Measurements from ENCODE around the gene MORN5. TPM values are rescaled to one million over a fixed set of nuclear protein-coding genes. Genes with fewer than 3 reads are reported as not detected.

The MORN5 gene
- total and polyA plus RNA-seq, 2 donors (not counting 1 experiment from before 2014, with no cell fraction given): 0.33 TPM; not detected in 1

- Histone ChIP-seq H3K4me1 (ENCODE audit: control insufficient read depth, extremely low read depth, insufficient read depth, low read length) (no peaks in the 10 kb centered on the region), H3K27me3 (ENCODE audit: control insufficient read depth, insufficient read depth, low read length) (peaks cover 10% of the 10 kb centered on the region), H3K9ac (ENCODE audit: insufficient read depth, low read length) (no peak overlapping the region), H3K27ac (ENCODE audit: insufficient read depth, low read length) (no peak overlapping the region), H2AFZ (ENCODE audit: low read length) (no peak overlapping the region), H3K4me3 (replicated peaks in 1 of 4; ENCODE audit: control extremely low read depth in 1 of 4, insufficient read depth in 1 of 4, low read depth in 3 of 4, low read length in 4 of 4) (no peak overlapping the region), H4K20me1 (ENCODE audit: control insufficient read depth, extremely low read depth, insufficient read depth, low read length) (no peaks in the 10 kb centered on the region), H3K9me3 (ENCODE audit: control insufficient read depth, insufficient read depth, low read depth, low read length) (no peaks in the 10 kb centered on the region), H3K4me2 (ENCODE audit: extremely low read depth, insufficient read depth, low read length) (no peak overlapping the region), H3K79me2 (ENCODE audit: control insufficient read depth, insufficient read depth, low read length) (peaks cover 2% of the 10 kb centered on the region), H3K36me3 (ENCODE audit: control insufficient read depth, insufficient read depth, low read length) (no peaks in the 10 kb centered on the region)
- TF ChIP-seq EZH2 (IDR thresholded peaks at IDR 0.05; ENCODE audit: low read length, missing control alignments) (no peak), CTCF (conservative IDR thresholded peaks at IDR 0.05 in 1 of 2, IDR thresholded peaks at IDR 0.05 in 1 of 2; ENCODE audit: low read depth in 1 of 2, low read length in 2 of 2) (no peak)
- no peak for DNase-seq (ENCODE audit: low read depth in 2 of 2)
Observed at GRCh38 chr9:122164286-122164685, 4.6 kb downstream of the MORN5 start.

GRCh38 chr9:122168356-122168755, 8.6 kb downstream of the MORN5 start:
- Histone ChIP-seq H3K4me1 (ENCODE audit: control insufficient read depth, extremely low read depth, insufficient read depth, low read length) (no peaks in the 10 kb centered on the region), H4K20me1 (ENCODE audit: control insufficient read depth, extremely low read depth, insufficient read depth, low read length) (no peaks in the 10 kb centered on the region), H2AFZ (ENCODE audit: low read length) (no peak overlapping the region), H3K4me2 (ENCODE audit: extremely low read depth, insufficient read depth, low read length) (no peak overlapping the region), H3K79me2 (ENCODE audit: control insufficient read depth, insufficient read depth, low read length) (no peaks in the 10 kb centered on the region), H3K4me3 (replicated peaks in 1 of 4; ENCODE audit: control extremely low read depth in 1 of 4, insufficient read depth in 1 of 4, low read depth in 3 of 4, low read length in 4 of 4) (no peak overlapping the region), H3K27me3 (ENCODE audit: control insufficient read depth, insufficient read depth, low read length) (peaks cover 29% of the 10 kb centered on the region), H3K36me3 (ENCODE audit: control insufficient read depth, insufficient read depth, low read length) (no peaks in the 10 kb centered on the region), H3K9me3 (ENCODE audit: control insufficient read depth, insufficient read depth, low read depth, low read length) (no peaks in the 10 kb centered on the region), H3K27ac (ENCODE audit: insufficient read depth, low read length) (no peak overlapping the region), H3K9ac (ENCODE audit: insufficient read depth, low read length) (no peak overlapping the region)
- TF ChIP-seq EZH2 (IDR thresholded peaks at IDR 0.05; ENCODE audit: low read length, missing control alignments): no peak
- no peak for TF ChIP-seq CTCF (conservative IDR thresholded peaks at IDR 0.05 in 1 of 2, IDR thresholded peaks at IDR 0.05 in 1 of 2; ENCODE audit: low read depth in 1 of 2, low read length in 2 of 2)
- DNase-seq (ENCODE audit: low read depth in 2 of 2): no peak

GRCh38 chr9:122172131-122172530, 12.4 kb downstream of the MORN5 start:
- no peaks in the 10 kb centered on the region for H3K9me3 ChIP-seq (ENCODE audit: control insufficient read depth, insufficient read depth, low read depth, low read length)

More at GRCh38 chr9:122172131-122172530, 12.4 kb downstream of the MORN5 start:
- no peak overlapping the region for H3K9ac ChIP-seq (ENCODE audit: insufficient read depth, low read length)
- H3K27me3 ChIP-seq (ENCODE audit: control insufficient read depth, insufficient read depth, low read length): peaks cover 26% of the 10 kb centered on the region
- DNase-seq (ENCODE audit: low read depth in 2 of 2): no peak
- H3K36me3 ChIP-seq (ENCODE audit: control insufficient read depth, insufficient read depth, low read length): no peaks in the 10 kb centered on the region
- no peaks in the 10 kb centered on the region for H4K20me1 ChIP-seq (ENCODE audit: control insufficient read depth, extremely low read depth, insufficient read depth, low read length)
- H3K4me1 ChIP-seq (ENCODE audit: control insufficient read depth, extremely low read depth, insufficient read depth, low read length): no peaks in the 10 kb centered on the region
- no peak overlapping the region for H3K4me2 ChIP-seq (ENCODE audit: extremely low read depth, insufficient read depth, low read length)
- TF ChIP-seq EZH2 (IDR thresholded peaks at IDR 0.05; ENCODE audit: low read length, missing control alignments): no peak
- TF ChIP-seq CTCF (conservative IDR thresholded peaks at IDR 0.05 in 1 of 2, IDR thresholded peaks at IDR 0.05 in 1 of 2; ENCODE audit: low read depth in 1 of 2, low read length in 2 of 2): no peak
- no peak overlapping the region for H2AFZ ChIP-seq (ENCODE audit: low read length)
- no peaks in the 10 kb centered on the region for H3K79me2 ChIP-seq (ENCODE audit: control insufficient read depth, insufficient read depth, low read length)
- H3K27ac ChIP-seq (ENCODE audit: insufficient read depth, low read length): no peak overlapping the region
- no peak overlapping the region for H3K4me3 ChIP-seq (replicated peaks in 1 of 4; ENCODE audit: control extremely low read depth in 1 of 4, insufficient read depth in 1 of 4, low read depth in 3 of 4, low read length in 4 of 4)

Measured in fibroblast of lung (primary cell).